ENCODE results near the gene TMEM52. TPM values are rescaled to one million over a fixed set of nuclear protein-coding genes. Genes with fewer than 3 reads are reported as not detected.

The TMEM52 gene
- total RNA-seq, 1 experiment from 2014 or later = 1.2 TPM

DNA sequence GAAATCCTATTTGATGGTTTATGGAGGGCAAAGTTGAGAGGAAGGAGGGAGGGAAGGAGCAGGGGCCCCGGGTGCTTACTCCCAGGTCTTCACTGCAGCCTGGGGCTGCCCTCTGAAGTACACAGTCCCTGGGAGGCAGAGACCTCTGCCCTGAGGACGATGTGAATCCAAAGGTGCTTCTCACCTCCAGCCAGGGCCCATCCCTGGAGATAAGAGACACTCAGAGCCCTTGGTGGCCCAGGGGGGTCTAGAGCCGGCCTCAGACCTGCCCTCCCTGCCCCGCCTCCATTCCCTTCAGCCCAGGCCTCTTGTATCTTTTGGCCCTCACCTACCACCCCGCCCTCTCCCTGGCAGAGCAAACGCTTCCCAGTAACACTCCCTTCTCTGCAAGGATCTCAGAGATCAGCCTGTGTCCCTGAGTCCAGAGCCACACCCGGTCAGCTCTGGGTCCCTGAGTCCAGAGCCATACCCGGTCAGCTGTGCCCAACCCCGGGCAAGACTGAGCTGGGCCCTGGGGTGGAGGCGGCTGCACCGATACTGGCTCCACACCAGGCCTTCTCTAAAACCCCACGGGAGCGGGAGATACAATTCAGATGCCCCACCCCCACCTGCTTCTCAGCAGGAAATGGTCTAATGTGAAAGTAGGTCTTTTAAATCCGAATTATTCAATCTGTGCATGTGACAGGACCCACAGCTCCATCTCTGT, 24.6 kb downstream of the TMEM52 start:
- H3K4me3 Mint-ChIP-seq (ENCODE audit: unreplicated experiment) = peak overlapping the region; percentile 55
- intact Hi-C loops (cut with micrococcal nuclease) = loop anchor here (5.0 kb wide), 1 partner anchor 117 kb away; the partner anchor contains the start of gene NADK
- CTCF ChIA-PET = interaction anchor here (1.0 to 3.2 kb wide), 3 partner anchors 12 to 107 kb away, joined by 4 to 19 read pairs (median 8); no protein-coding TSS in a partner anchor
- H3K9me3 Mint-ChIP-seq (ENCODE audit: unreplicated experiment) = no peaks in the 10 kb centered on the region
- no TSS peak for BruUV-seq (replicated peaks)
- TF ChIP-seq, protein P1, sequence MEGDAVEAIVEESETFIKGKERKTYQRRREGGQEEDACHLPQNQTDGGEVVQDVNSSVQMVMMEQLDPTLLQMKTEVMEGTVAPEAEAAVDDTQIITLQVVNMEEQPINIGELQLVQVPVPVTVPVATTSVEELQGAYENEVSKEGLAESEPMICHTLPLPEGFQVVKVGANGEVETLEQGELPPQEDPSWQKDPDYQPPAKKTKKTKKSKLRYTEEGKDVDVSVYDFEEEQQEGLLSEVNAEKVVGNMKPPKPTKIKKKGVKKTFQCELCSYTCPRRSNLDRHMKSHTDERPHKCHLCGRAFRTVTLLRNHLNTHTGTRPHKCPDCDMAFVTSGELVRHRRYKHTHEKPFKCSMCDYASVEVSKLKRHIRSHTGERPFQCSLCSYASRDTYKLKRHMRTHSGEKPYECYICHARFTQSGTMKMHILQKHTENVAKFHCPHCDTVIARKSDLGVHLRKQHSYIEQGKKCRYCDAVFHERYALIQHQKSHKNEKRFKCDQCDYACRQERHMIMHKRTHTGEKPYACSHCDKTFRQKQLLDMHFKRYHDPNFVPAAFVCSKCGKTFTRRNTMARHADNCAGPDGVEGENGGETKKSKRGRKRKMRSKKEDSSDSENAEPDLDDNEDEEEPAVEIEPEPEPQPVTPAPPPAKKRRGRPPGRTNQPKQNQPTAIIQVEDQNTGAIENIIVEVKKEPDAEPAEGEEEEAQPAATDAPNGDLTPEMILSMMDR (IDR thresholded peaks at IDR 0.05; ENCODE audit: unreplicated experiment) = no peak
- H3K36me3 Mint-ChIP-seq (ENCODE audit: insufficient read depth, unreplicated experiment) = no peaks in the 10 kb centered on the region
- peak; percentile 28 for DNase-seq (ENCODE audit: unreplicated experiment)
- H3K27me3 Mint-ChIP-seq (ENCODE audit: insufficient read depth, unreplicated experiment) = no peaks in the 10 kb centered on the region
- POLR2A ChIA-PET = interaction anchor here (1.4 to 1.9 kb wide), 4 partner anchors 11 to 115 kb away, joined by 5 to 10 read pairs (median 6); no protein-coding TSS in a partner anchor
- peak overlapping the region; percentile 39 for H3K27ac Mint-ChIP-seq (ENCODE audit: low read depth, unreplicated experiment)
- peaks cover 18% of the 10 kb centered on the region for H3K4me1 Mint-ChIP-seq (ENCODE audit: insufficient read depth, unreplicated experiment)

DNA sequence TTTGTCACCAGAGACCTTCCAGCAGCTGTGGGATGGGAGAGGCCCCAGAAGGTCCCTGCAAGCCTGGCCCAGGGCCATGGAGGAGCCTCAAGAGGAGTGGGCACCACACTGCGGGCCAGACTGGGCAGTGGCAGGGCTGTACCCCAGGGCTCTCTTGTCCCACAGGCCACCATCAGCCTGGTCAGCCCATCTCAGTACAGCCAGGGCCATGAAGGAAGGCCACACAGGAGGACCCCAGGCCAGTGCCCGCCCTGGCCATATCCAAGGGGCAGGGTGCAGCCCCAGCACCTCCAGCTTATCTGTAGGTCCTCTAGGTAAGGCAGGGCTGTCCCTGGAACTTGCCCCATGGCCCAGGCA, 25.1 kb downstream of the TMEM52 start:
- H3K27ac Mint-ChIP-seq (ENCODE audit: low read depth, unreplicated experiment) = peak overlapping the region; percentile 61
- intact Hi-C loops (cut with micrococcal nuclease) = loop anchor here (5.0 kb wide), 1 partner anchor 117 kb away; the partner anchor contains the start of gene NADK

DNA sequence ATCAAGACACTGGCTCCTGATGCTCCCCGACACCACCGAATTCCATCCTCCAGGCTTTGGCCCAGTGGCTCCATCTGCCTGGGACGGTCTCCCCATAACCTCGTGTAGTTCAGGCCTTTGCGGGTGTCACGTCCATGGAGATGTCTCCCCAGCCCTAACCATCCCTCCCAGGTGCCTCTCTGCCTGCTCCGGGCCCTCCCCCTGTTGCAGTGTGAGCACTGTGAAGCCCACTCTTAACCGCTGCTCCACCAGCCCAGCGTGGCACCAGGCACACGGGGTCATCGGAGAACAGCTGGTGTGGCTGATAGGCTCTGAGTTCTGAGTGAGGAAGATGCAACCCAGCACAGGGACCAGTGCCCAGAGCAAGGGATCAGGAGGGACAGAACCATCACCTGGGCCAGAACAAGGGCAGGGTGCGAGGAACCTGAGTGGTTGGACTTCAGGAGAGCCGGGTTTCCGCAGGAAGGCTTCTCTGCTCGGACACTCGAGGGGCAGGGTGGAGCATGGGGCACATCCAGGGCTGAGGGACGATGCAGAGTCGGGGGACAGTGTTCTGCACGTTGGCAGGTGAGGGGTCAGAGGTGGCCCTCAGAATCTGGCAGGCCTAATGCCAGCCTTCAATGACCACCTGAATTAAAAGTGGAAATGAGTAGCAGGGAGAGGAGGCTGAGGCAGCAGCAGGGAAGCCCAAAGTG, 25.6 kb downstream of the TMEM52 start:
- Mint-ChIP-seq H3K9me3 (ENCODE audit: unreplicated experiment) (no peaks in the 10 kb centered on the region), H3K4me3 (ENCODE audit: unreplicated experiment) (peak overlapping the region; percentile 85), H3K4me1 (ENCODE audit: insufficient read depth, unreplicated experiment) (peaks cover 25% of the 10 kb centered on the region), H3K27ac (ENCODE audit: low read depth, unreplicated experiment) (peak overlapping the region; percentile 61), H3K36me3 (ENCODE audit: insufficient read depth, unreplicated experiment) (no peaks in the 10 kb centered on the region), H3K27me3 (ENCODE audit: insufficient read depth, unreplicated experiment) (no peaks in the 10 kb centered on the region)
- TF ChIP-seq, protein P1 (IDR thresholded peaks at IDR 0.05; ENCODE audit: unreplicated experiment) = no peak
- DNase-seq (ENCODE audit: unreplicated experiment) = no peak
- ChIA-PET POLR2A (interaction anchor here (1.5 kb wide), 1 partner anchor 13 kb away, joined by 7 read pairs; no protein-coding TSS in a partner anchor), CTCF (interaction anchor here (0.5 to 3.2 kb wide), 3 partner anchors 13 to 494 kb away, joined by 3 to 19 read pairs (median 8); no protein-coding TSS in a partner anchor)
- no TSS peak for BruUV-seq (replicated peaks)
- intact Hi-C loops (cut with micrococcal nuclease) = loop anchor here (5.0 kb wide), 1 partner anchor 116 kb away; the partner anchor contains the start of gene NADK

More for the DNA sequence above, 25.1 kb downstream of the TMEM52 start:
- H3K4me1 Mint-ChIP-seq (ENCODE audit: insufficient read depth, unreplicated experiment) = peaks cover 22% of the 10 kb centered on the region
- no peaks in the 10 kb centered on the region for H3K36me3 Mint-ChIP-seq (ENCODE audit: insufficient read depth, unreplicated experiment)
- H3K27me3 Mint-ChIP-seq (ENCODE audit: insufficient read depth, unreplicated experiment) = no peaks in the 10 kb centered on the region
- no TSS peak for BruUV-seq (replicated peaks)
- TF ChIP-seq, protein P1 (IDR thresholded peaks at IDR 0.05; ENCODE audit: unreplicated experiment) = no peak
- H3K9me3 Mint-ChIP-seq (ENCODE audit: unreplicated experiment) = no peaks in the 10 kb centered on the region
- ChIA-PET CTCF (interaction anchor here (0.5 to 3.2 kb wide), 3 partner anchors 12 to 494 kb away, joined by 3 to 19 read pairs (median 8); no protein-coding TSS in a partner anchor), POLR2A (interaction anchor here (1.4 to 1.9 kb wide), 3 partner anchors 12 to 114 kb away, joined by 5 to 10 read pairs (median 7); no protein-coding TSS in a partner anchor)
- no peak for DNase-seq (ENCODE audit: unreplicated experiment)
- no peak overlapping the region for H3K4me3 Mint-ChIP-seq (ENCODE audit: unreplicated experiment)

DNA sequence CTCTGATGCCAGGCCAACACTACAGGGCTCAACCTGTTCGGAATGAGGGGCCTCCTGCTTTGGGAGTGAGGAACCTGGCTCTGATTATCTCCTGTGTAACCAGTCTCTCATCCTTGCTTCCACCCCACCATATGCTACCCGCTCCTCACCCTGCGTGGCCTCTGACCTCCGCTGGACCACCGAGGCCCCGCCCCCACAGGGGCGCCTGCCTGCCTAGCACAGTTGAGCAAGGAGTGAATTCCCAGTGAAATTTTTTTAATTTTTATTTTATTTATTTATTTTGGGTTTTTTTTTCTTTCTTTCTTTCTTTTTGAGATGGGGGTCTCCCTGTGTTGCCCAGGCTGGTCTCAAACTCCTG, 26.3 kb downstream of the TMEM52 start:
- H3K27ac Mint-ChIP-seq (ENCODE audit: low read depth, unreplicated experiment) = peak overlapping the region; percentile 91
- no peaks in the 10 kb centered on the region for H3K27me3 Mint-ChIP-seq (ENCODE audit: insufficient read depth, unreplicated experiment)
- ChIA-PET CTCF (interaction anchor here (1.7 kb wide), 1 partner anchor 12 kb away, joined by 9 read pairs; no protein-coding TSS in a partner anchor), POLR2A (interaction anchor here (1.7 kb wide), 1 partner anchor 15 kb away, joined by 29 read pairs; no protein-coding TSS in a partner anchor)
- peak overlapping the region; percentile 85 for H3K4me3 Mint-ChIP-seq (ENCODE audit: unreplicated experiment)
- H3K4me1 Mint-ChIP-seq (ENCODE audit: insufficient read depth, unreplicated experiment) = peaks cover 25% of the 10 kb centered on the region
- TF ChIP-seq, protein P1 (IDR thresholded peaks at IDR 0.05; ENCODE audit: unreplicated experiment) = no peak
- no peak for DNase-seq (ENCODE audit: unreplicated experiment)
- no peaks in the 10 kb centered on the region for H3K9me3 Mint-ChIP-seq (ENCODE audit: unreplicated experiment)
- no TSS peak for BruUV-seq (replicated peaks)
- intact Hi-C loops (cut with micrococcal nuclease) = loop anchor here (5.0 kb wide), 1 partner anchor 115 kb away; the partner anchor contains the start of gene NADK
- no peaks in the 10 kb centered on the region for H3K36me3 Mint-ChIP-seq (ENCODE audit: insufficient read depth, unreplicated experiment)

Data from MCF 10A (cell line).